Stimulated activated CD8-positive, alpha-beta memory T cell treated with anti-CD3 and anti-CD28 coated beads, Interleukin-12 subunit alpha, Interleukin-12 subunit beta, amount 100 ng/mL, for 4 hours (primary cell): ENCODE measurements around the gene IDH2.
"Not testable (repeated sequence)": the region's sequence is repeated elsewhere in the genome, so short reads cannot be mapped to it uniquely, and the experiment has no call there.

Experiments
- DNase-seq: peaks from one replicate; pipeline ENCODE4 v3.0.0-alpha.2; 2020; ENCODE audit warnings: low read depth

The IDH2 gene

GRCh38 chr15:90114451-90114901 is 12.2 kb upstream of the IDH2 start:
- no peak for DNase-seq

- no peak for DNase-seq
Observed at GRCh38 chr15:90113166-90113565, 10.9 kb upstream of the IDH2 start.

- DNase-seq, result not testable (repeated sequence)
Observed at GRCh38 chr15:90109163-90109751, 7.0 kb upstream of the IDH2 start.

- DNase-seq, result not testable (repeated sequence)
Observed at GRCh38 chr15:90108038-90108437, 5.8 kb upstream of the IDH2 start.

GRCh38 chr15:90106522-90107117 is 4.4 kb upstream of the IDH2 start:
- DNase-seq, result no peak

GRCh38 chr15:90105521-90105920 is 3.3 kb upstream of the IDH2 start:
- no peak for DNase-seq

GRCh38 chr15:90104551-90104950 is 2.3 kb upstream of the IDH2 start:
- no peak for DNase-seq

GRCh38 chr15:90103701-90104329 is 1.5 kb upstream of the IDH2 start:
- no peak for DNase-seq

GRCh38 chr15:90101130-90101968 is 919 bp downstream of the IDH2 start:
- no peak for DNase-seq

GRCh38 chr15:90099868-90100831 is 2.1 kb downstream of the IDH2 start:
- DNase-seq, result no peak

GRCh38 chr15:90099072-90099867 is 3.0 kb downstream of the IDH2 start:
- DNase-seq, result no peak

- no peak for DNase-seq
Observed at GRCh38 chr15:90097475-90097874, 4.8 kb downstream of the IDH2 start.

GRCh38 chr15:90095521-90095959 is 6.7 kb downstream of the IDH2 start:
- DNase-seq, result no peak

- DNase-seq, result no peak
Observed at GRCh38 chr15:90091156-90091931, 10.9 kb downstream of the IDH2 start.

GRCh38 chr15:90090226-90090848 is 11.9 kb downstream of the IDH2 start:
- DNase-seq, result no peak

- DNase-seq, result no peak
Observed at GRCh38 chr15:90087454-90088154, 14.7 kb downstream of the IDH2 start.

GRCh38 chr15:90086868-90087268 is 15.4 kb downstream of the IDH2 start:
- DNase-seq, result no peak

GRCh38 chr15:90085565-90085964 is 16.7 kb downstream of the IDH2 start:
- DNase-seq, result no peak
